ENCODE data around the gene CCDC51.

DNA sequence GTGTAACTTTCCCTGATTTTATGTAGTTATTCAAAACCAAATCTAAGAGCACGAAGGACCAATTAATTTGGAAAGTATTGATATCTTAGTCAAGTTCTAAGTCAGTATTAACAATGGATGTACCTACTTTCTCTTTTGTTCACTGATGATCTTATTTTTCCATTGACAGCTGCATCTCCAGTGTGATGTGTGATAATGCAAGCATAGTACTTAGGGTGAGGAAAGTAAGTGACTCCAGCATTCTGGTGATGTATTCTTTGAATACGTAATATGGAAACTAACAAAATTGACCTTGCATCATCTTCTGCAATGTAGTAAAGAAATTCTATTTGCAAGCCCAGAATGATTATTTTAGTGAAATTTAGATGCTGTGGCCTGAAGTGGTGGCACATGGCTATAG, 45.5 kb downstream of the CCDC51 start:
- TF ChIP-seq JUND (IDR thresholded peaks at IDR 0.05) (no peak), CTCF (IDR thresholded peaks at IDR 0.05) (no peak), FOXM1 (IDR thresholded peaks at IDR 0.05; ENCODE audit: low read depth) (no peak)
